NK-92 (cell line): ENCODE results near the gene CWC25.
"Not testable (repeated sequence)": the region's sequence is repeated elsewhere in the genome, so short reads cannot be mapped to it uniquely, and the experiment has no call there.

Experiments used
- DNase-seq: peaks from one replicate; lab custom pipeline; 2025; ENCODE audit not compliant: unreplicated experiment; lab: John Stamatoyannopoulos, UW

The CWC25 gene

DNA sequence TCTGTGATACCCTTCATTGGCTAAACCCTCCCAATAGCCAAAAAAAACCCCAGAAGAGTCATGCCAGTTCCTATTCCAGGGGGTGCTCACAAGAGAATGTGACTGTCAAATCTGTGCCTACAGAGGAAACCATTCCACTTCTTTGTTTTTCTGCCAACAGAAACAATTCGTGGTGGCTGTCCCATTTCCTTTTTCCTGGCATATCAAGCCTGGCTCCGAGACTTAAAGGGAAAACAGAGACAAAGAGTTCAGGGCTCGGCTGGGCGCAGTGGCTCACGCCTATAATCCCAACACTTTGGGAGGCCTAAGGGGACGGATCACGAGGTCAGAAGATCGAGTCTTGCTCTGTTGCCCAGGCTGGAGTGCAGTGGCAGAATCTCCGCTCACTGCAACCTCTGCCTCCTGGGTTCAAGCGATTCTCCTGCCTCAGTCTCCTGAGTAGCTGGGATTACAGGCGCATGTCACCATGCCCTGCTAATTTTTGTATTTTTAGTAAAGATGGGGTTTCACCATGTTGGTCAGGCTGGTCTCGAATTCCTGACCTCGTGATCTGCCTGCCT is 34.9 kb downstream of the CWC25 start:
- DNase-seq: not testable (repeated sequence)

- no peak for DNase-seq
Observed at GRCh38 chr17:38789185-38789584, 35.9 kb downstream of the CWC25 start.

- not testable (repeated sequence) for DNase-seq
Observed at GRCh38 chr17:38787999-38788398, 37.1 kb downstream of the CWC25 start.

GRCh38 chr17:38786372-38786771 is 38.7 kb downstream of the CWC25 start:
- DNase-seq: no peak

DNA sequence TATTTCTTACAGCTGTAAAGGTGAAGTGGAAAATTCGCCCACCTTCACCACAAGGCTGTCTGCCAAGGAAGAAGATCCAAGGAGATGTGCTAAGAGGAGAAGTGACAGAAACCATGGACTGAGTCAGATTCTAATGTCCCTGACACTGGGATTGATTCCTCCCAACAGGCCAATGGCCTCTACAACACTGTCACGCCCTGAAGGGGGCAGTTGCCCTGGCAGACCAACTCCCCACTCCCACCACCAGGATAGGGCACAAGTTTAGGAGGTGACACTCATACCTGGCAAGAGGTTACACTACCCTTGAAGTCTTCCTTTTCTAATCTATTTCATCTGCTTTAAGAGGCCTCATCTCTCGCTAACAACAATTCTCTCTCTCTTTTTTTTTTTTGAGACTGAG is 41.9 kb downstream of the CWC25 start:
- DNase-seq: no peak

DNA sequence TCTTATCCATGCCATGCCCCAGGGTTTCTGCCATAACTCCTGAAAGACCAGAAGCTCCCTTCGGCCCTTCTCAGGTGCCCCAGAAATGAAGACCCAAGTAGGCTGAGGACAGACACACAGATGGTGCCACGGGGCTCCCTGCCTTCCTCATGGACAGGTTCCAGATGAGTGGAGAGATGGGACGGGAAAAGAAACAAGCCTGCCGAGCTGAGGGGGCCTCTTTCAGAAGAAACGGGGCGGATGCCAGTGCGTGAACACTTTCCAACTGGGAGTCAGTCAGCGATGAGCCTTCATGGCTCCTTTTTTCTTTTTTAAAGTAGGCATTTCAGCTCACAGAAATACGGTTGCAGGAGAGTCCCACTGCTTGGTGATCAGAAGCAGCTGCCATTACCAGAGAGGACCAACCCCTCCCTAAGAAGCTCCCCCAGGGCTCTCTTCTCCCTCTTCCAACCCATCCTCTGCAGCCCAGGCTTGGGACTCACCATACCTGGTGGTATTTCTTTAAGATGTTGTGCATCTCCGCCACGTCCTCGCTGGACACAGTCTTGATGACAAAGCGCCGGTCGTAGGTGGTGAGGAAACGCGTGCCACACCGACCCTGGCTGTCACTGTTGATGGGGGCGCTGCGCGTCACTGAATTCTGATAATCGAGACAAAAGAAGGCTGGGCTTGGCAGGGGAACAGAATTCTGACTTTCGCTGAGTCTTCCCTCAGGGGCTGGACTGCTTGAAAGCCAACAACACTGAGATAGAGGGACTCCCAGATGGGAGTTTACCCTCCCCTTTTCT is 45.0 kb downstream of the CWC25 start:
- DNase-seq: no peak

DNA sequence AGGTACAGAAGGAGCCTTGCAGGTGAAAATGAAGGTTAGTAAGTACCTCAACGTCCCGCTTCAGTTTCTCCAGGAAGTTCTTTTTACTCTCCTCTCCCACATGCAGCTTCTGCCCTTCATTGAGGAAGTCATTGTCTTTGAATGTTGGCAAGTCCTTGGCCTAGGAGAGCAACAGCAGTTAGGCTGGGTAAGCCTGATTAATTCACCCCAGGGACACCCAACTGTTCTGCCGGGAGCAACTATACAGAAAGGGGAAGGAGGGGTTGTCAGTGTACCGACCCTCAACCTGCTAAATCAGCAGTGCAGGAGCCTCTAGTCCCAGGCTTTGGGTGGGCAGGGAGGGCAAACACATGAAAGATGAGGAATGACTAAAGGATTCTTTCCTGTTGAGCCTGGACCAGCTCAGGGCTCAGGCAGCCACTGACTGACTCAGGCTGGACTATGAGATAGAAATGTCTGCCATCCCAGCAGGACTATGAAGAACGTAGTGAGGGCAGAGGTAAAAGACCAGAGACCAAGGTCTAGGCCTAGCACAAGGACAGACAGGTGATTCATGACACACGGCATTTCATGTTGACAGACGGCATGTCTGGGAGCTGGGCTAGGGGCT is 47.4 kb downstream of the CWC25 start:
- no peak for DNase-seq

- no peak for DNase-seq
Observed at GRCh38 chr17:38773258-38773657, 51.9 kb downstream of the CWC25 start.

DNA sequence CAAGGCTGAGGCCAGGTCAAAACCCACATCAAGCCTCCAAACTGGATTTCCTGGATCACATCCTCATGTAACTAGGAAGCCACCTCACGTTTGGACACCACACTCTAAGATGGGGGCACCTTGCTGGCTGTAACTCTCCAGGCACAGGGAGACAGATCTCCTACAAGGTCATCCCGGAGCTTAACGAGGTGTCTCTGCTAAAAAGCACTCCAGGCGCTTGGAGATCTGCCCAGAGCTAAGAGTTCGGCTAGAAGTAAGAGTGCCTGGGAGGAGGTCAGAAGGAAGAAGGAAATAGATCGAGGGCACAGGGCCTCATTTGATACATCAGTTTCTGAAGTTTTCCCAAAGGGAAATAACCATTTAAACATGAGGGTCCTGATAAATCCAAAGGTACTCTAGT is 56.7 kb downstream of the CWC25 start:
- no peak for DNase-seq

DNA sequence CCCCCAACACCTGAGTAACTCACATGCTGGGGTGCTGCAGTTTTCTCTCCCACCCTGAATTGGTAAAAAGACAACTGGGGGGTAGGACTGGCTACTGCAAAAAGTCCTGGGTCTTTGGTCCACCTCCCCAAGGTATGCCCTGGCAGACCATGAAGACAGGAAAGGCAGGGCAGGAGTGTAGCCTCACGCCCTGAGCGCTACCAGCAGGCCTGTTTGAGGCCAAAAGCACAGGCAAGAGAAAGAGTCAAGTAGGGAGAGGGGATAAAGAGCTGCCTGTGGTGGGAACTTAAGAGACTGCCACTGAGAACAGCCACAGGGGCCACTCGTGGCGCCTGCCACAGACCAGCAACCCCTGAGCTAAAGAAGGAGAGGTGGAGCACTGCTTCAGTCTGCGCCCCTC is 58.8 kb downstream of the CWC25 start:
- no peak for DNase-seq

DNA sequence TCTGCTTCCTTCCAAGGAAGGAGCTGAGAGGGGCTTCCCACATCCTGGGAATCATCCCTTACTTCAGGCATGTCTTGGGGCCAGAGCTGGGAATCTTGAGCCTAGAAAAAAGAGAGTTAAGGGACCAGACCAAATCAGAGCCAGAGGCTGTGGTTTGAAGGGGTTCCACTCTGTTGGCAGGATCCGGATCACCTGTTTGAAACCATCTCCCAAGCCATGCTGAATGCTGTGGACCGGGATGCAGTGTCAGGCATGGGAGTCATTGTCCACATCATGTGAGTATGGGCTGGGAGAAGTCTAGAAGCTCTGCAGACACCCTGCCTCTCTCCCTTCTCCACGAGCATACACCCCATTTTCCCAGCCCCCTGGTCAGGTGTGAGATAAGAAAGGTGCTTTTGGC is 62.9 kb downstream of the CWC25 start:
- no peak for DNase-seq

DNA sequence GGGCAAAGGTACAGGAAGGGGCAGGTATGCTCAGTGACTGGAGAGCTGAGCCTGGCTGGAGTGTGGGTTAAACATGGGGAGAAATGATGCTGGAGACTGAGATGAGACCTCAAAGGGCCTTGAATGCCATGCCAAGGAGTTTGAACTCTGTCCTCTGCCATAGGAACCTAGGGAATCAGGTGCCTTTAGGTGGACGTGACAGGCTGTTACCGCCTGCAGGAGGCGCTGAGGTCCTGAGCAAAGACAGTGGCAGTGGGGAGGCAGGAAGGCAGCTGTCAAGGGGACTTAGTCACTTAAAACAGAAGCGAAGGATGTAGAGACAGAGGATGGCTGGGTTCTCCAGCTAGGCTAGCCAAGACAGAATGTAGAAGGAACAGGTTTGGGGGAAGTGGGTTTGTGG is 63.5 kb downstream of the CWC25 start:
- no peak for DNase-seq

DNA sequence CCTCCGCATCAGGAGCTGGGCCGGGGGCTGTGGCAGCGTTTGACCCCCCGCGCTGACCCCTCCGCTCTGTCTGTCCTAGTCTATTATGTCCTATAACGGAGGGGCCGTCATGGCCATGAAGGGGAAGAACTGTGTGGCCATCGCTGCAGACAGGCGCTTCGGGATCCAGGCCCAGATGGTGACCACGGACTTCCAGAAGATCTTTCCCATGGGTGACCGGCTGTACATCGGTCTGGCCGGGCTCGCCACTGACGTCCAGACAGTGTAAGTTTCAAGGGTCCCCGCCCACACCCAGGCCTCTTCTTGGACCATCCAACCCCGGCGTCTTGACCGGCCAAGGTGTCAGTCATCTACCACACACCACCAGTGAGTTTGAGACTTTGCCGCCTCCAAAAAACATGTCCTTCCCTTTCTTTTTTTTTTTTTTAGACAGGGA is 72.0 kb downstream of the CWC25 start:
- no peak for DNase-seq

- peak; percentile 51 for DNase-seq
Observed at GRCh38 chr17:38752308-38753070, 72.6 kb downstream of the CWC25 start, which contains the start of gene PSMB3. TSS of gene PSMB3 (plus strand) at chr17:38752741. CDS start at chr17:38752827, 86 bp downstream.

- no peak for DNase-seq
Observed at GRCh38 chr17:38751808-38752307, 73.3 kb downstream of the CWC25 start.

DNA sequence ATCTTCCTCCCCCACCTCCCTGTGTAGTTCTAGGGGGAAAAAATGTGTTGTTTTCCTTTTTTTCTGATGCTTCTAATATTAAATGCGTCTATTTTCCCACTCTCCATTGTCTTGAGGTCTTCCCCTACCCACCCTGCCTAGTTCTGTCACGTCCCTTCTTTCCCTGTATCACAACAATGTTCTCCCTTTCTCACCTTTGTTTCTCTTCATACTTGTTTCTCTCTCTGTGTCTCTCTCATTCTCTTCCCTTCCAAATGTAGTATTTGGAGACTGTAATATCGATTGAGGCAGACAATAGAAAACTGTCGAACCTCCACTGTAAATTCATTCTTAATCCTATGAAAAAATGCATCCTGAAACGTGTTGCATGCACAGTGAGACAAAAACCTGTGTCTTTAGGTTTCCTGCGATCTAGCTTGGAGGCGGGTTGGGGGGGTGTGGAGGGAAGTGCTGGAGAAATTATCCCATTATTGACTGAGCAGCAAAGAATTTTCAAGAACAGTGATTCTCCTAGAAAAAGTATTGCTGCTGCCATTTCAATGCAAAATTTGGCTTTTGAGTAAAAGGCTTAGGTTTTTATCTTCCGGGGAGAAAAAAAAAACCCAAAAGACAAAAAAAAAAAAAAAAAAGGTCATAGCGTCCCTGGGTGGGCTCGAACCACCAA is 73.8 kb downstream of the CWC25 start:
- no peak for DNase-seq
